Endothelial cell of umbilical vein (primary cell): ENCODE data around the gene SSPN. TPM values are rescaled to one million over a fixed set of nuclear protein-coding genes. Genes with fewer than 3 reads are reported as not detected.

ENCODE experiments used
- BruUV-seq: library from RNA; stranded (reverse); fragments of 400-500 nt; replicated peaks from 2 replicates; lab custom pipeline; 2021; lab: Mats Ljungman, UMichigan
- CTCF ChIA-PET: fragments of 300-600, 350-600 bp; sonication (Branson Sonifier 250); formaldehyde crosslinking; loops from one replicate; lab custom pipeline; 2021; ENCODE audit warnings: antibody characterized with exemption, inconsistent platforms; lab: Charles Lee
- POLR2A ChIA-PET: fragments of 300-600, 350-600 bp; sonication (Branson Sonifier 250); formaldehyde crosslinking; loops from one replicate; lab custom pipeline; 2021; ENCODE audit warnings: antibody characterized with exemption, inconsistent platforms; lab: Charles Lee
- DNase-seq: peaks from one replicate; pipeline ENCODE4 v3.0.0-alpha.2; 2011; ENCODE audit warnings: low read depth, low spot score
- FAIRE-seq: peaks from 2 replicates; lab custom pipeline; 2011; peaks lifted over from hg19 to GRCh38; lab: Jason Lieb, UNC
- H2AFZ ChIP-seq: 2 replicates; pipeline ENCODE4 v1.6.0; 2012; ENCODE audit warnings: low read depth, low read length, control low read depth, inconsistent platforms
- H3K27ac ChIP-seq: 2 replicates; pipeline ENCODE4 v1.5.1; 2011; ENCODE audit warnings: low read depth, mild to moderate bottlenecking, control low read depth, low read length, moderate library complexity; ENCODE audit not compliant: insufficient read depth
- H3K27me3 ChIP-seq, 2 experiments: 2 replicates each; pipeline versions ENCODE4 v1.6.0 to v1.6.1; 2011; ENCODE audit warnings: low read length in 2 of 2, mixed read lengths in 1 of 2; ENCODE audit not compliant: control insufficient read depth in 2 of 2, insufficient read depth in 2 of 2
- H3K36me3 ChIP-seq, 2 experiments: 2 replicates in 1 of 2; 3 replicates in 1 of 2; pipeline ENCODE4 v1.5.1; 2011; ENCODE audit warnings: low read length in 2 of 2, mild to moderate bottlenecking in 1 of 2, moderate library complexity in 1 of 2; ENCODE audit not compliant: control insufficient read depth in 2 of 2, insufficient read depth in 2 of 2; ENCODE audit errors: extremely low read depth in 1 of 2
- H3K4me1 ChIP-seq: 3 replicates; pipeline ENCODE4 v1.5.1; 2011; ENCODE audit warnings: mild to moderate bottlenecking, low read length; ENCODE audit not compliant: control insufficient read depth, insufficient read depth; ENCODE audit errors: extremely low read depth
- H3K4me2 ChIP-seq: 2 replicates; pipeline ENCODE4 v1.6.1; 2011; ENCODE audit warnings: low read length, control low read depth, mixed read lengths; ENCODE audit not compliant: insufficient read depth
- H3K4me3 ChIP-seq, 3 experiments: fragments of 200-600 bp in 1 of 3; sonication (generic), shearing (Covaris generic) in 1 of 3; replicated peaks in 1 of 3; 2 replicates each; pipeline ENCODE4 v1.5.1; 2011 to 2016; ENCODE audit warnings: control low read depth in 3 of 3, low read length in 3 of 3, mild to moderate bottlenecking in 2 of 3, inconsistent platforms in 1 of 3, low read depth in 1 of 3, moderate library complexity in 1 of 3; ENCODE audit not compliant: insufficient read depth in 1 of 3
- H3K79me2 ChIP-seq: 2 replicates; pipeline ENCODE4 v1.6.0; 2012; ENCODE audit warnings: low read length, inconsistent platforms; ENCODE audit not compliant: control insufficient read depth, insufficient read depth
- H3K9ac ChIP-seq: replicated peaks from 2 replicates; pipeline ENCODE3; 2011; ENCODE audit warnings: low read length, control low read depth; ENCODE audit not compliant: insufficient read depth; ENCODE audit errors: extremely low read depth
- H3K9me1 ChIP-seq: replicated peaks from 3 replicates; pipeline ENCODE4 v1.6.0; 2011; ENCODE audit warnings: mild to moderate bottlenecking, low read length; ENCODE audit not compliant: control insufficient read depth, insufficient read depth; ENCODE audit errors: extremely low read depth
- H3K9me3 ChIP-seq: replicated peaks from 2 replicates; pipeline ENCODE4 v1.5.1; 2012; ENCODE audit warnings: low read length, inconsistent platforms; ENCODE audit not compliant: control insufficient read depth, insufficient read depth
- H4K20me1 ChIP-seq: replicated peaks from 2 replicates; pipeline ENCODE3; 2011; ENCODE audit warnings: mild to moderate bottlenecking, low read length; ENCODE audit not compliant: control insufficient read depth, insufficient read depth; ENCODE audit errors: extremely low read depth
- CTCF ChIP-seq, 2 donors: IDR thresholded peaks; 1 replicate in 1 of 2; 2 replicates in 1 of 2; pipeline ENCODE4 v1.5.1; 2011; ENCODE audit warnings: low read length in 2 of 2, mild to moderate bottlenecking in 2 of 2, moderate library complexity in 2 of 2, control low read depth in 1 of 2, inconsistent platforms in 1 of 2, low read depth in 1 of 2; ENCODE audit not compliant: insufficient read depth in 1 of 2; ENCODE audit errors: extremely low read depth in 1 of 2
- EZH2 ChIP-seq: IDR thresholded peaks from 2 replicates; pipeline ENCODE4 v1.6.1; 2012; ENCODE audit warnings: borderline replicate concordance, low read depth, mild to moderate bottlenecking, moderate library complexity, low read length, inconsistent platforms; ENCODE audit not compliant: severe bottlenecking
- FOS ChIP-seq: IDR thresholded peaks from 2 replicates; pipeline ENCODE4 v1.6.1; 2011; ENCODE audit warnings: mild to moderate bottlenecking, low read length, moderate library complexity, borderline replicate concordance; ENCODE audit not compliant: insufficient read depth
- GATA2 ChIP-seq: IDR thresholded peaks from 2 replicates; pipeline ENCODE4 v1.7.0; 2011; ENCODE audit warnings: low read depth, mild to moderate bottlenecking, moderate library complexity, mixed read lengths, low read length; ENCODE audit not compliant: insufficient read length, insufficient read depth
- JUN ChIP-seq: IDR thresholded peaks from 2 replicates; pipeline ENCODE4 v1.6.1; 2011; ENCODE audit warnings: borderline replicate concordance, low read depth; ENCODE audit not compliant: insufficient read length, insufficient read depth
- MYC ChIP-seq: IDR thresholded peaks from one replicate; pipeline ENCODE4 v1.6.1; 2011; ENCODE audit warnings: mild to moderate bottlenecking, low read depth, low read length
- POLR2A ChIP-seq: IDR thresholded peaks from 2 replicates; pipeline ENCODE4 v1.6.1; 2012; ENCODE audit warnings: low read depth, mild to moderate bottlenecking, control low read depth, low read length
- POLR2AphosphoS5 ChIP-seq: IDR thresholded peaks from 2 replicates; pipeline ENCODE4 v1.6.1; 2012; ENCODE audit warnings: low read depth, mild to moderate bottlenecking, control low read depth, low read length, moderate library complexity; ENCODE audit not compliant: insufficient read depth
- dilution Hi-C: fragments of 300-500 bp; cut with MboI; formaldehyde crosslinking; loops from one replicate; pipeline ENCODE4 v1.15.0; 2019; ENCODE audit warnings: low sequenced_read_pairs; ENCODE audit not compliant: extremely low pct_ligation_motif_present
- intact Hi-C: fragments of 100-400 bp; cut with micrococcal nuclease; formaldehyde crosslinking; loops from one replicate; pipeline ENCODE4 v1.10.0; 2022
- polyA plus RNA-seq, 4 experiments: library from polyadenylated mRNA; depleted of rRNA in 3 of 4; stranded (reverse) in 3 of 4; unstranded in 1 of 4; fragments of >200 nt; gene quantifications; 2 replicates each; pipeline versions ENCODE4 v1.2.1 to v1.2.3, GENCODE V29; 2011 to 2012; ENCODE audit warnings: missing spikeins in 1 of 4
- total RNA-seq: library from RNA; stranded (reverse); gene quantifications from 2 replicates; pipeline ENCODE4 v1.2.3, GENCODE V29; 2021
- TF ChIP-seq, protein P1 (sequence below): IDR thresholded peaks from 2 replicates; pipeline ENCODE4 v1.6.1; 2011; ENCODE audit not compliant: insufficient read depth, insufficient read length

The SSPN gene
- total and polyA plus RNA-seq, 2 donors (not counting 3 experiments of a cell fraction or from before 2014, with no cell fraction given) = 1.3 to 2.1 TPM

- no peak overlapping the region for H3K4me2 ChIP-seq
- no peaks in the 10 kb centered on the region for H3K27me3 ChIP-seq
- H3K27ac ChIP-seq = no peak overlapping the region
- peaks cover 5% of the 10 kb centered on the region for H3K4me1 ChIP-seq
- no peaks in the 10 kb centered on the region for H4K20me1 ChIP-seq
- no peaks in the 10 kb centered on the region for H3K36me3 ChIP-seq
- ChIA-PET CTCF (no interaction called here), POLR2A (no interaction called here)
- no peaks in the 10 kb centered on the region for H3K79me2 ChIP-seq
- no TSS peak for BruUV-seq
- H3K9me1 ChIP-seq = no peaks in the 10 kb centered on the region
- no peaks in the 10 kb centered on the region for H3K9me3 ChIP-seq
- no peak overlapping the region for H3K4me3 ChIP-seq
- intact Hi-C loops = no loop called here
- FAIRE-seq (peak; percentile 37), DNase-seq (peak; percentile 61)
- no peak overlapping the region for H3K9ac ChIP-seq
- dilution Hi-C loops = no loop called here
- no peak overlapping the region for H2AFZ ChIP-seq
- no peak for TF ChIP-seq JUN
Observed at GRCh38 chr12:26250801-26251200, 55.4 kb downstream of the SSPN start.

- Histone ChIP-seq H3K4me1 (peaks cover 5% of the 10 kb centered on the region), H3K9me3 (no peaks in the 10 kb centered on the region), H3K36me3 (no peaks in the 10 kb centered on the region), H3K9me1 (no peaks in the 10 kb centered on the region), H2AFZ (peak overlapping the region; percentile 31), H3K27me3 (no peaks in the 10 kb centered on the region), H3K79me2 (no peaks in the 10 kb centered on the region), H3K4me2 (no peak overlapping the region), H4K20me1 (no peaks in the 10 kb centered on the region), H3K27ac (no peak overlapping the region), H3K4me3 (no peak overlapping the region), H3K9ac (no peak overlapping the region)
- POLR2A ChIA-PET = no interaction called here
- no peak for DNase-seq
- no peak for FAIRE-seq
- dilution Hi-C loops = no loop called here
- no TSS peak for BruUV-seq
- CTCF ChIA-PET = interaction anchor here (1.0 to 2.1 kb wide), 4 partner anchors 9 to 130 kb away, joined by 3 to 15 read pairs (median 6); no protein-coding TSS in a partner anchor
- intact Hi-C loops = no loop called here
- TF ChIP-seq POLR2AphosphoS5 (no peak), MYC (no peak), JUN (no peak), EZH2 (no peak), CTCF (IDR thresholded peaks at IDR 0.05; ENCODE audit: extremely low read depth in 1 of 2, insufficient read depth in 1 of 2, low read depth in 1 of 2, low read length in 2 of 2) (no peak), FOS (no peak), GATA2 (no peak), POLR2A (no peak)
- TF ChIP-seq, protein P1, sequence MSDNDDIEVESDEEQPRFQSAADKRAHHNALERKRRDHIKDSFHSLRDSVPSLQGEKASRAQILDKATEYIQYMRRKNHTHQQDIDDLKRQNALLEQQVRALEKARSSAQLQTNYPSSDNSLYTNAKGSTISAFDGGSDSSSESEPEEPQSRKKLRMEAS = no peak
Observed at GRCh38 chr12:26251600-26251999, 56.2 kb downstream of the SSPN start.
